Ascending aorta (tissue), 2 donors: ENCODE measurements around the gene FBXO36. TPM values are rescaled to one million over a fixed set of nuclear protein-coding genes. Genes with fewer than 3 reads are reported as not detected.

Experiments
- DNase-seq, 2 donors: peaks; one replicate each; pipeline ENCODE4 v3.0.0-alpha.2; 2019; ENCODE audit warnings: low spot score in 2 of 2
- H3K27ac ChIP-seq, 2 donors: fragments of 200-600 bp; sonication (generic); one replicate each; pipeline ENCODE4 v1.5.1; 2016 to 2017; ENCODE audit warnings: mild to moderate bottlenecking in 1 of 2
- H3K27me3 ChIP-seq: fragments of 200-600 bp; sonication (generic); one replicate; pipeline ENCODE4 v1.5.1; 2017
- H3K36me3 ChIP-seq, 2 donors: fragments of 200-600 bp; sonication (generic); one replicate each; pipeline ENCODE4 v1.5.1; 2016
- H3K4me1 ChIP-seq, 2 donors: fragments of 200-600 bp; sonication (generic); one replicate each; pipeline ENCODE4 v1.5.1; 2016 to 2017; ENCODE audit warnings: mild to moderate bottlenecking in 1 of 2
- H3K4me3 ChIP-seq, 2 donors: fragments of 200-600 bp; sonication (generic); one replicate each; pipeline ENCODE4 v1.5.1; 2016 to 2017; ENCODE audit warnings: mild to moderate bottlenecking in 1 of 2
- H3K9me3 ChIP-seq, 2 donors: fragments of 200-600 bp; sonication (generic); one replicate each; pipeline ENCODE4 v1.5.1; 2016
- intact Hi-C: fragments of 100-400 bp; cut with DNase I; formaldehyde crosslinking; loops from one replicate; pipeline ENCODE4 v1.15.1; 2023
- total RNA-seq: library from RNA; depleted of rRNA; stranded (reverse); fragments of >200 nt; gene quantifications from one replicate; pipeline ENCODE4 v1.1.0, GENCODE V29; 2016
- TF ChIP-seq, protein P1 (sequence below), 3 experiments: fragments of 200-600 bp in 2 of 3; fragments of 450-650 bp in 1 of 3; sonication (generic) in 2 of 3; IDR thresholded peaks; one replicate each; pipeline ENCODE4 v1.5.1; 2016 to 2019; ENCODE audit warnings: antibody characterized with exemption in 3 of 3, mild to moderate bottlenecking in 1 of 3, moderate library complexity in 1 of 3

The FBXO36 gene
- total RNA-seq, 1 donor from 2014 or later: 1.6 TPM

DNA sequence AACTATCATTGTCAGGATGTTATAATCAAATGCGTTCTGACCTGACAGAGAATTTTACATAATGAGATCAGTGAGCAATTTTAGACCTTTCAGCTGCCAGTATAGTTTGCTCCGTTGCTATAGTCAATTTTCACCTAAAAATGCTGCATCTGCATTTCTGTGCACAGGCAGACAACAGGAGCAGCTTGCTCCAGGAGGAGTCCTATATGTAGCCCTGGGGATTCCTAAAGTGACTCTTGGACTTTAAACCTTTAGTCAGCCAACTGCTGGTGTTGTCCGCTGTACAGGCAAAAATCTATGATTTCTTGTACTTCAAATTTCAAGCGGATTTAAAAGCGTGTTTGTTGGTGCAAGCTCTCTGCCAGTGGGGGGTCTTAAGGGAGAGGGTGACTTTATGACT, 120.7 kb downstream of the FBXO36 start:
- Histone ChIP-seq H3K4me1 (no peaks in the 10 kb centered on the region), H3K4me3 (no peak overlapping the region), H3K36me3 (peaks cover 0 to 10% of the 10 kb centered on the region in 2 donors), H3K9me3 (no peaks in the 10 kb centered on the region), H3K27ac (no peak overlapping the region), H3K27me3 (no peaks in the 10 kb centered on the region)
- intact Hi-C loops: no loop called here
- DNase-seq: no peak
- TF ChIP-seq, protein P1, sequence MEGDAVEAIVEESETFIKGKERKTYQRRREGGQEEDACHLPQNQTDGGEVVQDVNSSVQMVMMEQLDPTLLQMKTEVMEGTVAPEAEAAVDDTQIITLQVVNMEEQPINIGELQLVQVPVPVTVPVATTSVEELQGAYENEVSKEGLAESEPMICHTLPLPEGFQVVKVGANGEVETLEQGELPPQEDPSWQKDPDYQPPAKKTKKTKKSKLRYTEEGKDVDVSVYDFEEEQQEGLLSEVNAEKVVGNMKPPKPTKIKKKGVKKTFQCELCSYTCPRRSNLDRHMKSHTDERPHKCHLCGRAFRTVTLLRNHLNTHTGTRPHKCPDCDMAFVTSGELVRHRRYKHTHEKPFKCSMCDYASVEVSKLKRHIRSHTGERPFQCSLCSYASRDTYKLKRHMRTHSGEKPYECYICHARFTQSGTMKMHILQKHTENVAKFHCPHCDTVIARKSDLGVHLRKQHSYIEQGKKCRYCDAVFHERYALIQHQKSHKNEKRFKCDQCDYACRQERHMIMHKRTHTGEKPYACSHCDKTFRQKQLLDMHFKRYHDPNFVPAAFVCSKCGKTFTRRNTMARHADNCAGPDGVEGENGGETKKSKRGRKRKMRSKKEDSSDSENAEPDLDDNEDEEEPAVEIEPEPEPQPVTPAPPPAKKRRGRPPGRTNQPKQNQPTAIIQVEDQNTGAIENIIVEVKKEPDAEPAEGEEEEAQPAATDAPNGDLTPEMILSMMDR (IDR thresholded peaks at IDR 0.05): no peak

DNA sequence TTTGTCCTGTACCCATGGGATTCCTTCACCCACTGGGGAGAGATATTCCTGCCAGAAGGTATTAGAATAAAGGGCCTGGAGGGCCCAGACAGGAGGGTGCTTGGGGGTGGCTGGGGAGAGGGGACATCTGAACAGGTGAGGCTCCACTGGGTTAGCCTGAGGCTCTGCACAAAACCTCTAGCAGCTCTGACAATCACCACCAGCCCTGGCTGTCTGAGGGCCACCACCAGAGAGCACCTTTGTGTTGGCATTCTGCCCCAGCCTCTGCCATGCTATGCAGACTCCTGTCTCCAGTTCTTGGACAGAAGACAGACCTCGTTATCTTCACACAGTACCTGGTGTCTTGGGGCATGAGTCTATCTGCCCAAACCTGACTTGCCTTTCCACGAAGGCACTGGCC, 121.2 kb downstream of the FBXO36 start:
- TF ChIP-seq, protein P1 (IDR thresholded peaks at IDR 0.05): no peak
- H3K36me3 ChIP-seq: peaks cover 0 to 10% of the 10 kb centered on the region in 2 donors
- no peaks in the 10 kb centered on the region for H3K4me1 ChIP-seq
- H3K27me3 ChIP-seq: no peaks in the 10 kb centered on the region
- no peaks in the 10 kb centered on the region for H3K9me3 ChIP-seq
- no peak overlapping the region for H3K4me3 ChIP-seq
- intact Hi-C loops: no loop called here
- H3K27ac ChIP-seq: no peak overlapping the region
- DNase-seq: no peak

DNA sequence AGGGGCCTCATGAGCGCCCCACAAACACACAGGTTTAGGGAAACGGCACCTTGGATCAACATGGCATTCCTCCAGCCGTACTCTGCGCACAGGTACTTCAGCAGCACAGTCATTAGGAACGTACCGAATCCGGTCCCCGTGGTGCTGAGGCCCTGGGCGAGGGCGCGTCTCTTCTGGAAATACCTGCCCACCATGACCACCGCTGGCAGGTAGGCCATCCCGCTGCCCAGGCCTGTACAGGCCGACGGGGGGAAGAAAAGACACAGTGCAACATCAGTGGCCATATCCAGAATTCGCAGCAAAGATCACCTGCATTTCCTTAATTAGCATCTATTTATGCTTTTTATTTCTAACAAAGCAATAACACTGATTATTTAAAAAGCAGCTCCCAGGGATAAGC, 124.2 kb downstream of the FBXO36 start:
- no peak for DNase-seq
- TF ChIP-seq, protein P1 (IDR thresholded peaks at IDR 0.05): no peak
- intact Hi-C loops: no loop called here

DNA sequence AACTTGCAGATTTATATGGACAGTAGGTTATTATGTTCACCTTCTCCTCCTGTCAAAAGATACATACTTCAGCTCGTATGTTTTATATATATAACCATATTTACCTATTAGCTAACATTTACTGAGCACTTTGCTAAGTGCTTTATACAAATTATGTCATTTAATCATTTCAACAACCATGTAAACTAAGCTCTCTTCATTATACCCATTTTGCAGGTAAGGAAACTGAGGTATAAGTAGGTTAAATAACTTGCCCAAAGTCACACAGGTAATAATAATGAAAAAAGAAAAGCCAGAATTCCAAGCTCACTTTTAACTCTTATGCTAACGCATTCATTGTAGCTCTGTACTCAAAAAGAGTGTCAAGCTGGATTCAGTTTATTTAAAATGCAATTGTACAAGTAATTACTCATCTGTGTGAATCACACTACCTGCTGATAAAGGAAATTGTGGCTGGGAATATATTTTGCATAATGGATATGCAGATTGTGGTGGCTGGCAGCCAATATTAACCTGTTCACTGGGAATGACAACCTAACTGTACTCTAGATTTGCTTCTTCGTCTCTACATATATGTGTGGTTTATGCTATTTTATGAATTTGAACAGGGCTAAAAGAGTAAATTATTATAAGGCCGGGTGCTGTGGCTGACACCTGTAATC, 125.8 kb downstream of the FBXO36 start:
- H3K4me1 ChIP-seq: no peaks in the 10 kb centered on the region
- no peak overlapping the region for H3K4me3 ChIP-seq
- no peaks in the 10 kb centered on the region for H3K9me3 ChIP-seq
- no peak overlapping the region for H3K27ac ChIP-seq
- TF ChIP-seq, protein P1 (IDR thresholded peaks at IDR 0.05): no peak
- DNase-seq: no peak
- intact Hi-C loops: no loop called here
- no peaks in the 10 kb centered on the region for H3K27me3 ChIP-seq
- peaks cover 0 to 10% of the 10 kb centered on the region in 2 donors for H3K36me3 ChIP-seq

More for the DNA sequence above, 124.2 kb downstream of the FBXO36 start:
- Histone ChIP-seq H3K27me3 (no peaks in the 10 kb centered on the region), H3K4me3 (no peak overlapping the region), H3K9me3 (no peaks in the 10 kb centered on the region), H3K36me3 (peaks cover 0 to 10% of the 10 kb centered on the region in 2 donors), H3K27ac (no peak overlapping the region), H3K4me1 (no peaks in the 10 kb centered on the region)

DNA sequence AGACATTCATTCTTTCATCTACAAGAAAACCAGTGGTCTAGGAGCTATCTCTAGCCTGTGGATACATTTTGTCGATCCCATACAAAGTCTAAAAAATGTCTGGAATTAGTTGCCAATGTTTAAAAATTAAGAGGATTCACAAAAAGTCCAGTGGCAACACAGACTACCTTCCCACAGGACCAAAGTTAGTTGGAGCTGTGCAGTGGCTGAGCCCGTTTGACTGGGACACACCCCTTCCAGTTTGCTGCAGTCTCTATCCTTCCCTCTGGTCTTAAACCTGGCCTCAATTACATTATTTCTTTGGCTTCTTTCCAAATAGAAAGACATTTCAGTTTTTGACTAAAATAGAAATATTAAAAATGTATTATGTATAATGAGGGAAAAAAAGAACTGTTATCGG, 127.8 kb downstream of the FBXO36 start:
- Histone ChIP-seq H3K27me3 (no peaks in the 10 kb centered on the region), H3K36me3 (peaks cover 0 to 10% of the 10 kb centered on the region in 2 donors), H3K27ac (no peak overlapping the region), H3K4me1 (no peaks in the 10 kb centered on the region), H3K9me3 (no peaks in the 10 kb centered on the region), H3K4me3 (no peak overlapping the region)
- no peak for DNase-seq
- TF ChIP-seq, protein P1 (IDR thresholded peaks at IDR 0.05): no peak
- intact Hi-C loops: no loop called here
